GM23338 (cell line): ENCODE measurements around the gene ANKRD27. TPM values are rescaled to one million over a fixed set of nuclear protein-coding genes. Genes with fewer than 3 reads are reported as not detected.
"Not testable (repeated sequence)": the region's sequence is repeated elsewhere in the genome, so short reads cannot be mapped to it uniquely, and the experiment has no call there.

Source experiments
- ATAC-seq: fragments of 200-7000 bp; cut with Tn5 transposase; 3 replicates; pipeline ENCODE4 v1.9.1; 2020
- DNase-seq: peaks from one replicate; pipeline ENCODE4 v3.0.0-alpha.2; 2015; ENCODE audit warnings: low spot score
- H2AFZ ChIP-seq: fragments of 200-600 bp; sonication (generic); 2 replicates; pipeline ENCODE4 v1.8.0; 2016; ENCODE audit warnings: antibody characterized with exemption, mild to moderate bottlenecking, moderate library complexity
- H3F3A ChIP-seq: fragments of 200-600 bp; sonication (generic); replicated peaks from 2 replicates; pipeline ENCODE4 v1.8.0; 2017; ENCODE audit warnings: antibody characterized with exemption, mixed run types, low read depth
- H3K27ac ChIP-seq: fragments of 200-600 bp; sonication (generic); 2 replicates; pipeline ENCODE4 v1.6.1; 2016; ENCODE audit warnings: low read depth
- H3K27me3 ChIP-seq: fragments of 200-600 bp; sonication (generic); 2 replicates; pipeline ENCODE4 v1.8.0; 2016; ENCODE audit warnings: mild to moderate bottlenecking, mixed run types, moderate library complexity; ENCODE audit not compliant: insufficient read depth
- H3K36me3 ChIP-seq: fragments of 200-600 bp; sonication (generic); 2 replicates; pipeline ENCODE4 v1.8.0; 2016; ENCODE audit warnings: mild to moderate bottlenecking; ENCODE audit not compliant: insufficient read depth
- H3K4me1 ChIP-seq: fragments of 200-600 bp; sonication (generic); 2 replicates; pipeline ENCODE4 v1.8.0; 2016; ENCODE audit warnings: mild to moderate bottlenecking, moderate library complexity; ENCODE audit not compliant: insufficient read depth
- H3K4me2 ChIP-seq: fragments of 200-600 bp; sonication (generic); 2 replicates; pipeline ENCODE4 v1.7.1; 2017; ENCODE audit warnings: mixed run types
- H3K4me3 ChIP-seq: fragments of 200-600 bp; sonication (generic); 2 replicates; pipeline ENCODE4 v1.6.1; 2016; ENCODE audit warnings: mixed run types
- H3K79me2 ChIP-seq: fragments of 200-600 bp; sonication (generic); replicated peaks from 2 replicates; pipeline ENCODE4 v1.8.0; 2017; ENCODE audit warnings: mild to moderate bottlenecking; ENCODE audit not compliant: insufficient read depth
- H3K9me2 ChIP-seq: fragments of 200-600 bp; sonication (generic); 2 replicates; pipeline ENCODE4 v1.8.0; 2017; ENCODE audit not compliant: insufficient read depth
- H4K20me1 ChIP-seq: fragments of 200-600 bp; sonication (generic); replicated peaks from 2 replicates; pipeline ENCODE4 v1.8.0; 2017; ENCODE audit warnings: mild to moderate bottlenecking; ENCODE audit not compliant: insufficient read depth
- H3K27ac Mint-ChIP-seq: 2 replicates; pipeline ENCODE4 v1.8.0; 2020; ENCODE audit warnings: inconsistent platforms, mild to moderate bottlenecking, moderate library complexity, mixed read lengths
- H3K27me3 Mint-ChIP-seq: 3 replicates; pipeline ENCODE4 v1.8.0; 2022; ENCODE audit warnings: low read depth, mild to moderate bottlenecking, moderate library complexity, mixed read lengths, inconsistent platforms; ENCODE audit not compliant: insufficient read depth, poor library complexity
- H3K36me3 Mint-ChIP-seq: 3 replicates; pipeline ENCODE4 v1.8.0; 2021; ENCODE audit warnings: low read depth, mild to moderate bottlenecking, inconsistent platforms, moderate library complexity, mixed read lengths
- H3K4me1 Mint-ChIP-seq: 3 replicates; pipeline ENCODE4 v1.8.0; 2020; ENCODE audit warnings: mild to moderate bottlenecking, inconsistent platforms, mixed read lengths
- H3K4me3 Mint-ChIP-seq: 3 replicates; pipeline ENCODE4 v1.8.0; 2021; ENCODE audit warnings: moderate library complexity, mild to moderate bottlenecking, inconsistent platforms, mixed read lengths
- H3K9me3 Mint-ChIP-seq: 3 replicates; pipeline ENCODE4 v1.8.0; 2020; ENCODE audit warnings: moderate library complexity, mild to moderate bottlenecking, inconsistent platforms, mixed read lengths
- polyA plus RNA-seq: library from polyadenylated mRNA; unstranded; fragments of >200 nt; fragmentation: Nextera tagmentation; extraction: Ambion mirVana; gene quantifications from 2 replicates; pipeline ENCODE4 v1.2.1, GENCODE V29; 2016
- total RNA-seq: library from RNA; depleted of rRNA; stranded (reverse); fragments of >200 nt; shearing (Covaris generic); gene quantifications from 2 replicates; pipeline ENCODE4 v1.2.3, GENCODE V29; 2014

ANKRD27 gene
- total and polyA plus RNA-seq, 2 experiments from 2014 or later: 16.7 to 48.7 TPM

- not testable (repeated sequence) for DNase-seq, H3K4me3 ChIP-seq, H3K27ac Mint-ChIP-seq, H3F3A ChIP-seq, H3K9me2 ChIP-seq, H3K36me3 ChIP-seq, H2AFZ ChIP-seq, ATAC-seq, H4K20me1 ChIP-seq, H3K27ac ChIP-seq, H3K4me3 Mint-ChIP-seq, H3K4me2 ChIP-seq, H3K79me2 ChIP-seq
- peaks cover 33% of the 10 kb centered on the region for H3K27me3 ChIP-seq
- Mint-ChIP-seq H3K9me3 (peaks cover 15% of the 10 kb centered on the region), H3K36me3 (peaks cover 33% of the 10 kb centered on the region), H3K27me3 (peaks cover 23% of the 10 kb centered on the region), H3K4me1 (peaks cover 23% of the 10 kb centered on the region)
- H3K4me1 ChIP-seq: peaks cover 19% of the 10 kb centered on the region
Observed at GRCh38 chr19:32695506-32695905, 20.5 kb upstream of the ANKRD27 start.

DNA sequence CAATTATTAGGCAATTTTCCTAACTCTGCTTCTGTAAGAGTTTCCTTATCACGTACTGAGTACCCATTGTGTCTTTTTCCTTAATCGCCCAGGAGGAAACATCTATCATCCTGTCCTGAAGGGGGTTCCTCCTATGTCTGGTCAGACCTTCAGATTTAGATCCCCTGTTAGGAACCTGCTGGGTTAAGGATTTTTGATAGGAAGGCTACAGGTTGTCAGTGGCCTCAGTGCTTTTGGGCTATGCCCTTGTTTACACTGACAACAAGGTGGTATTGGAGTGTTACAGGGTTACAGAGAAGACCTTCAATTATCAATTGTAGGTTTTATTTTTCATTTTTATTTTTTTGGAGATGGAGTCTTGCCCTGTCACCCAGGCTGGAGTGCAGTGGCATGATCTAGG is 19.9 kb upstream of the ANKRD27 start:
- not testable (repeated sequence) for H3K79me2 ChIP-seq, H4K20me1 ChIP-seq, DNase-seq, H3K4me3 ChIP-seq, H2AFZ ChIP-seq, H3K4me2 ChIP-seq, H3F3A ChIP-seq, ATAC-seq, H3K4me3 Mint-ChIP-seq, H3K9me2 ChIP-seq, H3K27ac Mint-ChIP-seq, H3K27ac ChIP-seq, H3K36me3 ChIP-seq
- Histone ChIP-seq H3K27me3 (peaks cover 29% of the 10 kb centered on the region), H3K4me1 (peaks cover 19% of the 10 kb centered on the region)
- peaks cover 27% of the 10 kb centered on the region for H3K36me3 Mint-ChIP-seq
- H3K9me3 Mint-ChIP-seq: peaks cover 12% of the 10 kb centered on the region; the same call in 2 of the 3 replicates
- peaks cover 22% of the 10 kb centered on the region for H3K27me3 Mint-ChIP-seq
- peaks cover 23% of the 10 kb centered on the region for H3K4me1 Mint-ChIP-seq

DNA sequence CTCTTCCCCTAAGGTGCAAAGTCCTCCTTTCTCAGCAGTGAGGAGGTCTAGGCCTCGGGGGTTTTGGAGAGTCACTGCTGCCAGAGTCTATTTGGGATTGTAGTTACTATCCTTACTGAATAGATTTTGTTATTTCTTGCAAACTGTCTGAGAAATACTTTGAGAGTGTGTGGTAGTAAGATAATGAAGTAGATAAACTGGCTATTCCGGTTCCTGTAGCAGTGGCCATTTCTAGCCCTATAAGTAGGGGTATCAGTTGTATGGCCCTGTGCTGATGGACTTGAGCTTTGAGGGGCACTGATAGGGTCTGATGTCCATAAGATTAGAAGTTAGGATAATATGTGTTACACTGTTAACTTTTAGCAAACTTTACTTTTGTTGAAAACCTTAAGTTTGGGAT is 19.3 kb upstream of the ANKRD27 start:
- Mint-ChIP-seq H3K9me3 (peaks cover 12% of the 10 kb centered on the region; the same call in 2 of the 3 replicates), H3K4me1 (peaks cover 23% of the 10 kb centered on the region), H3K27me3 (peaks cover 18% of the 10 kb centered on the region), H3K36me3 (peaks cover 23% of the 10 kb centered on the region)
- not testable (repeated sequence) for H3K36me3 ChIP-seq, H3K27ac ChIP-seq, H3K4me3 Mint-ChIP-seq, DNase-seq, H3F3A ChIP-seq, ATAC-seq, H3K4me2 ChIP-seq, H3K79me2 ChIP-seq, H2AFZ ChIP-seq, H4K20me1 ChIP-seq, H3K9me2 ChIP-seq, H3K4me3 ChIP-seq, H3K27ac Mint-ChIP-seq
- Histone ChIP-seq H3K27me3 (peaks cover 29% of the 10 kb centered on the region), H3K4me1 (peaks cover 17% of the 10 kb centered on the region)

DNA sequence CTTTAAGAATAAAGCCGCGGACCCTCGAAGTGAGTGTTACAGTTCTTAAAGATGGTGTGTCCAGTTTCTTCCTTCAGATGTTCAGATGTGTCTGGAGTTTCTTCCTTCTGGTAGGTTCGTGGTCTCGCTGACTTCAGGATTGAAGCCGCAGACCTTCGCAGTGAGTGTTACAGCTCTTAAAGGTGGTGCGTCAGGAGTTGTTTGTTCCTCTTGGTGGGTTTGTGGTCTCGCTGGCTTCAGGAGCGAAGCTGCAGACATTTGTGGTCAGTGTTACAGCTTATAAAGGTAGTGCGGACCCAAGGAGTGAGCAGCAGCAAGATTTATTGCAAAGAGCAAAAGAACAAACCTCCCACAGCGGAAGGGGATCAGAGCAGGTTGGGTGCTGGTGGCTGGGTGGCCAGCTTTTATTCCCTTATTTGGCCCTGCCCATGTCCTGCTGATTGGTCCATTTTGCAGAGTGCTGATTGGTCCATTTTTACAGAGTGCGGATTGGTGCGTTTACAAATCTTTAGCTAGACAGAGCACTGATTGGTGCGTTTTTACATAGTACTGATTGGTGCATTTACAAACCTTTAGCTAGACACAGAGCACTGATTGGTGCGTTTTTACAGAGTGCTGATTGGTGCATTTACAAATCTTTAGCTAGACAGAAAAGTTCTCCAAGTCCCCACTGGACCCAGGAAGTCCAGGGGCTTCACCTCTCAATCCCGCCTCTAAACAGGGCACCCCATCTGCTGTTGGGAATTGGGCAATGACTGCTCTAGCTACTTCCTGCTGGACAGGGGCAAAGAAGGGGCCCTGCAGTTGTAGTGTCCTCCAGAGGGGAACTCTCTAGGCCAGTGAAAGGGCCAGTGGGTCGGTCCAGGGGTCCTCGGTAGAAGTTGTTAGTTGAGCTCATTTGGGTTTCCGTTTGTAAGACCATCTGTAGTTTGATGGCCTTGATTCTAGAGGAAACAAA is 18.4 kb upstream of the ANKRD27 start:
- Histone ChIP-seq H3K4me1 (peaks cover 11% of the 10 kb centered on the region), H3K27me3 (peaks cover 29% of the 10 kb centered on the region), H3K4me3 (peak overlapping the region; percentile 58; the same call in 1 of the 2 replicates)
- not testable (repeated sequence) for H3K4me2 ChIP-seq, H3K79me2 ChIP-seq, H3F3A ChIP-seq, H4K20me1 ChIP-seq, ATAC-seq, H3K27ac ChIP-seq, DNase-seq, H3K27ac Mint-ChIP-seq, H3K36me3 ChIP-seq, H3K9me3 Mint-ChIP-seq, H3K9me2 ChIP-seq, H2AFZ ChIP-seq
- H3K27me3 Mint-ChIP-seq: peaks cover 15% of the 10 kb centered on the region
- peak overlapping the region; percentile 69 for H3K4me3 Mint-ChIP-seq
- peaks cover 21% of the 10 kb centered on the region for H3K4me1 Mint-ChIP-seq
- peaks cover 19% of the 10 kb centered on the region for H3K36me3 Mint-ChIP-seq
